Neural cell (in vitro differentiated cells): ENCODE data around the gene NGEF. TPM values are rescaled to one million over a fixed set of nuclear protein-coding genes. Genes with fewer than 3 reads are reported as not detected.

Experiments
- H2AFZ ChIP-seq: fragments of 200-600, 300-800 bp; sonication (generic), shearing (Covaris generic); 2 replicates; pipeline ENCODE4 v1.6.0; 2014; ENCODE audit warnings: low read depth, mild to moderate bottlenecking, antibody characterized with exemption, low read length, moderate library complexity
- H3F3A ChIP-seq: fragments of 200-600 bp; shearing (Covaris generic); 2 replicates; pipeline ENCODE4 v1.6.1; 2016; ENCODE audit warnings: mild to moderate bottlenecking, moderate library complexity, mixed read lengths, antibody characterized with exemption, low read length; ENCODE audit not compliant: insufficient read depth, poor library complexity, severe bottlenecking
- H3K27ac ChIP-seq: fragments of 200-600, 300-800 bp; sonication (generic), shearing (Covaris generic); 2 replicates; pipeline ENCODE4 v1.5.1; 2014; ENCODE audit warnings: mild to moderate bottlenecking, low read length, moderate library complexity
- H3K27me3 ChIP-seq: fragments of 300-800, 200-600 bp; sonication (generic), shearing (Covaris generic); 2 replicates; pipeline ENCODE4 v1.6.0; 2014; ENCODE audit warnings: mild to moderate bottlenecking, low read depth, low read length, moderate library complexity; ENCODE audit not compliant: insufficient read depth
- H3K36me3 ChIP-seq: fragments of 300-800, 200-600 bp; sonication (generic), shearing (Covaris generic); 2 replicates; pipeline ENCODE4 v1.5.1; 2014; ENCODE audit warnings: mild to moderate bottlenecking, antibody characterized with exemption, low read length, moderate library complexity; ENCODE audit not compliant: insufficient read depth
- H3K4me2 ChIP-seq: fragments of 300-800, 200-600 bp; sonication (generic), shearing (Covaris generic); 2 replicates; pipeline ENCODE4 v1.6.0; 2014; ENCODE audit warnings: mild to moderate bottlenecking, low read length
- H3K4me3 ChIP-seq: fragments of 300-800, 200-600 bp; sonication (generic), shearing (Covaris generic); 2 replicates; pipeline ENCODE4 v1.5.1; 2014; ENCODE audit warnings: mild to moderate bottlenecking, low read length, moderate library complexity
- H3K79me2 ChIP-seq: fragments of 200-600 bp; shearing (Covaris generic); replicated peaks from 2 replicates; pipeline ENCODE4 v1.6.0; 2014; ENCODE audit warnings: mild to moderate bottlenecking, low read length, moderate library complexity; ENCODE audit not compliant: insufficient read depth
- H3K9ac ChIP-seq: fragments of 300-800, 200-600 bp; sonication (generic), shearing (Covaris generic); 2 replicates; pipeline ENCODE4 v1.6.1; 2016; ENCODE audit warnings: mild to moderate bottlenecking, low read length, mixed read lengths
- H3K9me2 ChIP-seq: fragments of 200-600 bp; shearing (Covaris generic); 2 replicates; pipeline ENCODE4 v1.6.1; 2016; ENCODE audit warnings: mild to moderate bottlenecking, low read length, mixed read lengths; ENCODE audit not compliant: insufficient read depth
- H3K9me3 ChIP-seq: fragments of 200-600, 300-800 bp; sonication (generic), shearing (Covaris generic); 2 replicates; pipeline ENCODE4 v1.6.1; 2016; ENCODE audit warnings: mild to moderate bottlenecking, mixed run types, low read length, moderate library complexity, mixed read lengths
- H4K20me1 ChIP-seq: fragments of 200-600 bp; shearing (Covaris generic); 2 replicates; pipeline ENCODE4 v1.6.1; 2016; ENCODE audit warnings: mild to moderate bottlenecking, mixed run types; ENCODE audit not compliant: insufficient read depth
- CTCF ChIP-seq: fragments of 450-650 bp; IDR thresholded peaks from 2 replicates; pipeline ENCODE4 v1.5.1; 2014; ENCODE audit warnings: antibody characterized with exemption, mild to moderate bottlenecking, moderate library complexity; ENCODE audit not compliant: poor library complexity, severe bottlenecking
- EP300 ChIP-seq: fragments of 450-650 bp; conservative IDR thresholded peaks from 2 replicates; pipeline ENCODE4 v1.6.1; 2014; ENCODE audit warnings: antibody characterized with exemption, mild to moderate bottlenecking, moderate library complexity; ENCODE audit not compliant: poor library complexity, severe bottlenecking
- EZH2 ChIP-seq: fragments of 200-600, 300-800 bp; shearing (Covaris generic), sonication (generic); IDR thresholded peaks from 2 replicates; pipeline ENCODE4 v1.6.1; 2014; ENCODE audit warnings: antibody characterized with exemption, low read length, borderline replicate concordance, mild to moderate bottlenecking; ENCODE audit not compliant: insufficient read depth, poor library complexity, severe bottlenecking
- MXI1 ChIP-seq: fragments of 450-650 bp; conservative IDR thresholded peaks from 2 replicates; pipeline ENCODE4 v1.6.1; 2014; ENCODE audit warnings: antibody characterized with exemption, mild to moderate bottlenecking; ENCODE audit not compliant: poor library complexity, severe bottlenecking
- POLR2AphosphoS5 ChIP-seq: IDR thresholded peaks from 2 replicates; pipeline ENCODE4 v1.6.1; 2012
- RAD21 ChIP-seq: fragments of 450-650 bp; conservative IDR thresholded peaks from 2 replicates; pipeline ENCODE4 v1.6.1; 2014; ENCODE audit warnings: antibody characterized with exemption, mild to moderate bottlenecking, moderate library complexity
- REST ChIP-seq: IDR thresholded peaks from 2 replicates; pipeline ENCODE4 v1.6.1; 2012; ENCODE audit warnings: borderline replicate concordance
- SMC3 ChIP-seq: fragments of 450-650 bp; conservative IDR thresholded peaks from 2 replicates; pipeline ENCODE4 v1.6.1; 2014; ENCODE audit warnings: antibody characterized with exemption, mild to moderate bottlenecking, moderate library complexity; ENCODE audit not compliant: poor library complexity
- TAF1 ChIP-seq: IDR thresholded peaks from 2 replicates; pipeline ENCODE4 v1.6.1; 2012; ENCODE audit warnings: low read depth
- polyA plus RNA-seq: library from polyadenylated mRNA; depleted of rRNA; stranded (reverse); fragments of >200 nt; gene quantifications from 2 replicates; pipeline ENCODE4 v1.2.3, GENCODE V29; 2014

The NGEF gene
- polyA plus RNA-seq, 1 donor from 2014 or later = 5.2 TPM

- no peak overlapping the region for H3K27ac ChIP-seq
- TF ChIP-seq RAD21 (no peak), MXI1 (no peak), EP300 (no peak), TAF1 (no peak), CTCF (no peak), SMC3 (no peak), POLR2AphosphoS5 (no peak), REST (no peak), EZH2 (no peak)
Measured at GRCh38 chr2:232883116-232883721, 129.8 kb downstream of the NGEF start.

GRCh38 chr2:232882505-232883115 is 130.4 kb downstream of the NGEF start:
- H3K9me2 ChIP-seq = no peaks in the 10 kb centered on the region
- H3K36me3 ChIP-seq = no peaks in the 10 kb centered on the region
- no peaks in the 10 kb centered on the region for H3K9me3 ChIP-seq
- H3K27ac ChIP-seq = no peak overlapping the region
- TF ChIP-seq EP300 (no peak), SMC3 (no peak), RAD21 (no peak), TAF1 (no peak), CTCF (no peak), POLR2AphosphoS5 (no peak), REST (no peak), EZH2 (no peak), MXI1 (no peak)
- H3K4me2 ChIP-seq = no peak overlapping the region
- no peaks in the 10 kb centered on the region for H3K79me2 ChIP-seq
- no peaks in the 10 kb centered on the region for H4K20me1 ChIP-seq
- H3F3A ChIP-seq = no peaks in the 10 kb centered on the region
- no peak overlapping the region for H2AFZ ChIP-seq
- H3K9ac ChIP-seq = no peak overlapping the region
- H3K4me3 ChIP-seq = no peak overlapping the region
- H3K27me3 ChIP-seq = no peaks in the 10 kb centered on the region

More at GRCh38 chr2:232883116-232883721, 129.8 kb downstream of the NGEF start:
- no peaks in the 10 kb centered on the region for H3K79me2 ChIP-seq
- H3K27me3 ChIP-seq = no peaks in the 10 kb centered on the region
- no peak overlapping the region for H3K4me3 ChIP-seq
- H3K9me3 ChIP-seq = no peaks in the 10 kb centered on the region
- no peaks in the 10 kb centered on the region for H4K20me1 ChIP-seq
- no peaks in the 10 kb centered on the region for H3K36me3 ChIP-seq
- no peaks in the 10 kb centered on the region for H3K9me2 ChIP-seq
- H3K9ac ChIP-seq = no peak overlapping the region
- no peak overlapping the region for H3K4me2 ChIP-seq
- no peaks in the 10 kb centered on the region for H3F3A ChIP-seq
- no peak overlapping the region for H2AFZ ChIP-seq
